Stomach (tissue), 4 donors: ENCODE data around the gene HSPB6.

Experiments
- EP300 ChIP-seq: sonication (generic); formaldehyde crosslinking; IDR thresholded peaks from one replicate; pipeline ENCODE4 v1.6.1; 2017; ENCODE audit warnings: antibody characterized with exemption
- POLR2A ChIP-seq, 4 donors: fragments of 450-650 bp; IDR thresholded peaks; one replicate each; pipeline ENCODE4 v1.6.1; 2016; ENCODE audit warnings: antibody characterized with exemption in 4 of 4, control low read depth in 2 of 4, mild to moderate bottlenecking in 1 of 4, moderate library complexity in 1 of 4
- POLR2AphosphoS5 ChIP-seq, 3 donors: sonication (generic); formaldehyde crosslinking; IDR thresholded peaks; one replicate each; pipeline ENCODE4 v1.6.1; 2016; ENCODE audit warnings: antibody characterized with exemption in 3 of 3
- TF ChIP-seq, protein P1 (sequence below), 7 experiments: fragments of 450-650 bp in 4 of 7; fragments of 200-600 bp in 3 of 7; sonication (generic) in 3 of 7; IDR thresholded peaks; one replicate each; pipeline ENCODE4 v1.5.1; 2016 to 2019; ENCODE audit warnings: antibody characterized with exemption in 7 of 7, control low read depth in 2 of 7, mild to moderate bottlenecking in 1 of 7

DNA sequence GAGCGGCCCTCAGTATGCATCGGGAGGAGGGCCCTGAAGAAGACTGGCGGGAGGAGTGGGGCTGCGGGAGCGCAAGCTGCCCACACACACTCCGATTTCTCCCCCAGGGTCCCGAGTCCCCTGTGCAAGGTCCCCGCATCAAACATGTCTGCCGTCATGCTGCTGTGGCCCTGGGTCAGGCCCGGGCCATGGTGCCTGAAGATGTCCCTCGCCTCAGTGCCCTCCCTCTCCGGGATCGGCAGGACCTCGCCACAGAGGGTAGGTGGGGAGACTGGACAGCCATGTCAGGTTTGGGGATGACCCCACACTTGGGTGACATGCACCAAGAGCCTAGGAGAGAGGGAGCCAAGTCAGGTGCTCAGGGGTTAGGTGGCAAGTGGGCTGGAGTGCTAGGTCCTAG, 34.4 kb downstream of the HSPB6 start:
- no peak for TF ChIP-seq POLR2AphosphoS5 (IDR thresholded peaks at IDR 0.05)
- TF ChIP-seq, protein P1, sequence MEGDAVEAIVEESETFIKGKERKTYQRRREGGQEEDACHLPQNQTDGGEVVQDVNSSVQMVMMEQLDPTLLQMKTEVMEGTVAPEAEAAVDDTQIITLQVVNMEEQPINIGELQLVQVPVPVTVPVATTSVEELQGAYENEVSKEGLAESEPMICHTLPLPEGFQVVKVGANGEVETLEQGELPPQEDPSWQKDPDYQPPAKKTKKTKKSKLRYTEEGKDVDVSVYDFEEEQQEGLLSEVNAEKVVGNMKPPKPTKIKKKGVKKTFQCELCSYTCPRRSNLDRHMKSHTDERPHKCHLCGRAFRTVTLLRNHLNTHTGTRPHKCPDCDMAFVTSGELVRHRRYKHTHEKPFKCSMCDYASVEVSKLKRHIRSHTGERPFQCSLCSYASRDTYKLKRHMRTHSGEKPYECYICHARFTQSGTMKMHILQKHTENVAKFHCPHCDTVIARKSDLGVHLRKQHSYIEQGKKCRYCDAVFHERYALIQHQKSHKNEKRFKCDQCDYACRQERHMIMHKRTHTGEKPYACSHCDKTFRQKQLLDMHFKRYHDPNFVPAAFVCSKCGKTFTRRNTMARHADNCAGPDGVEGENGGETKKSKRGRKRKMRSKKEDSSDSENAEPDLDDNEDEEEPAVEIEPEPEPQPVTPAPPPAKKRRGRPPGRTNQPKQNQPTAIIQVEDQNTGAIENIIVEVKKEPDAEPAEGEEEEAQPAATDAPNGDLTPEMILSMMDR (IDR thresholded peaks at IDR 0.05): no peak
- TF ChIP-seq POLR2A (IDR thresholded peaks at IDR 0.05): no peak
- no peak for TF ChIP-seq EP300
